GM18498 (cell line): Measurements from ENCODE around the gene PHF21B.
"Not testable (repeated sequence)": the region's sequence is repeated elsewhere in the genome, so short reads cannot be mapped to it uniquely, and the experiment has no call there.

ENCODE experiments used
- ATAC-seq: cut with Tn5 transposase; IDR thresholded peaks from one replicate; pipeline ENCODE4 v1.9.1; 2021; ENCODE audit warnings: mild to moderate bottlenecking, moderate library complexity; ENCODE audit not compliant: unreplicated experiment

PHF21B gene

GRCh38 chr22:45009606-45010531 is at the start of gene PHF21B:
Gene PHF21B, minus strand, starts transcription at chr22:45010005. Its CDS starts 456 bp downstream, at chr22:45009549.
- ATAC-seq = no peak

- ATAC-seq = no peak
Observed at GRCh38 chr22:45059296-45059695, 49.5 kb upstream of the PHF21B start.

GRCh38 chr22:45058622-45058912 is 48.8 kb upstream of the PHF21B start:
- no peak for ATAC-seq

- ATAC-seq = no peak
Observed at GRCh38 chr22:45055936-45056335, 46.1 kb upstream of the PHF21B start.

GRCh38 chr22:45053571-45053970 is 43.8 kb upstream of the PHF21B start:
- ATAC-seq = no peak

GRCh38 chr22:45053094-45053493 is 43.3 kb upstream of the PHF21B start:
- no peak for ATAC-seq

GRCh38 chr22:45052665-45053064 is 42.9 kb upstream of the PHF21B start:
- ATAC-seq = not testable (repeated sequence)

- no peak for ATAC-seq
Observed at GRCh38 chr22:45051946-45052345, 42.1 kb upstream of the PHF21B start.

GRCh38 chr22:45051419-45051818 is 41.6 kb upstream of the PHF21B start:
- ATAC-seq = no peak

- ATAC-seq = no peak
Observed at GRCh38 chr22:45047260-45047659, 37.5 kb upstream of the PHF21B start.

- no peak for ATAC-seq
Observed at GRCh38 chr22:45045208-45045607, 35.4 kb upstream of the PHF21B start.

- ATAC-seq = no peak
Observed at GRCh38 chr22:45042263-45042662, 32.5 kb upstream of the PHF21B start.

GRCh38 chr22:45039133-45039532 is 29.3 kb upstream of the PHF21B start:
- ATAC-seq = no peak

- no peak for ATAC-seq
Observed at GRCh38 chr22:45036154-45036553, 26.3 kb upstream of the PHF21B start.

- no peak for ATAC-seq
Observed at GRCh38 chr22:45034821-45035220, 25.0 kb upstream of the PHF21B start.

GRCh38 chr22:45034156-45034555 is 24.4 kb upstream of the PHF21B start:
- ATAC-seq = no peak

- ATAC-seq = no peak
Observed at GRCh38 chr22:45033136-45033535, 23.3 kb upstream of the PHF21B start.

- no peak for ATAC-seq
Observed at GRCh38 chr22:45031629-45032403, 22.0 kb upstream of the PHF21B start.

- no peak for ATAC-seq
Observed at GRCh38 chr22:45029501-45029900, 19.7 kb upstream of the PHF21B start.

- no peak for ATAC-seq
Observed at GRCh38 chr22:45026511-45026910, 16.7 kb upstream of the PHF21B start.

GRCh38 chr22:45023431-45023830 is 13.6 kb upstream of the PHF21B start:
- no peak for ATAC-seq
